ENCODE results near the gene EMSY.

Gene EMSY

GRCh38 chr11:76551400-76551799, 106.6 kb downstream of the EMSY start:
- Histone ChIP-seq H3K36me3 (ENCODE audit: control insufficient read depth in 2 of 2, insufficient read depth in 2 of 2, low read length in 2 of 2) (peaks cover 2 to 9% of the 10 kb centered on the region in 2 donors), H3K27me3 (ENCODE audit: control insufficient read depth in 2 of 2, insufficient read depth in 2 of 2, low read length in 2 of 2) (no peaks in the 10 kb centered on the region), H3K9me3 (ENCODE audit: control insufficient read depth in 2 of 2, low read length in 2 of 2) (no peaks in the 10 kb centered on the region), H3K4me3 (ENCODE audit: low read length in 2 of 2) (no peak overlapping the region), H3K9ac (ENCODE audit: low read depth in 1 of 2, low read length in 2 of 2) (no peak overlapping the region), H3K4me1 (ENCODE audit: control insufficient read depth in 2 of 2, insufficient read depth in 2 of 2, low read length in 2 of 2) (peaks cover 7 to 18% of the 10 kb centered on the region in 2 donors), H3K27ac (ENCODE audit: low read depth in 2 of 2, low read length in 2 of 2) (no peak overlapping the region)

- Histone ChIP-seq H3K4me3 (ENCODE audit: low read length in 2 of 2) (no peak overlapping the region), H3K4me1 (ENCODE audit: control insufficient read depth in 2 of 2, insufficient read depth in 2 of 2, low read length in 2 of 2) (peaks cover 7 to 18% of the 10 kb centered on the region in 2 donors), H3K9ac (ENCODE audit: low read depth in 1 of 2, low read length in 2 of 2) (no peak overlapping the region), H3K36me3 (ENCODE audit: control insufficient read depth in 2 of 2, insufficient read depth in 2 of 2, low read length in 2 of 2) (peaks cover 2 to 5% of the 10 kb centered on the region in 2 donors), H3K27me3 (ENCODE audit: control insufficient read depth in 2 of 2, insufficient read depth in 2 of 2, low read length in 2 of 2) (no peaks in the 10 kb centered on the region), H3K27ac (ENCODE audit: low read depth in 2 of 2, low read length in 2 of 2) (peak overlapping the region in 1 of 2 donors; percentile 61), H3K9me3 (ENCODE audit: control insufficient read depth in 2 of 2, low read length in 2 of 2) (no peaks in the 10 kb centered on the region)
These were observed 108.2 kb downstream of the EMSY start for GRCh38 chr11:76552987-76553386.

GRCh38 chr11:76553554-76554476, 109.0 kb downstream of the EMSY start:
- H3K9me3 ChIP-seq (ENCODE audit: control insufficient read depth in 2 of 2, low read length in 2 of 2): no peaks in the 10 kb centered on the region
- peaks cover 0 to 2% of the 10 kb centered on the region in 2 donors for H3K36me3 ChIP-seq (ENCODE audit: control insufficient read depth in 2 of 2, insufficient read depth in 2 of 2, low read length in 2 of 2)
- H3K9ac ChIP-seq (ENCODE audit: low read depth in 1 of 2, low read length in 2 of 2): no peak overlapping the region
- peaks cover 7 to 18% of the 10 kb centered on the region in 2 donors for H3K4me1 ChIP-seq (ENCODE audit: control insufficient read depth in 2 of 2, insufficient read depth in 2 of 2, low read length in 2 of 2)
- no peaks in the 10 kb centered on the region for H3K27me3 ChIP-seq (ENCODE audit: control insufficient read depth in 2 of 2, insufficient read depth in 2 of 2, low read length in 2 of 2)
- peak overlapping the region; percentile 61 to 62 for H3K27ac ChIP-seq (ENCODE audit: low read depth in 2 of 2, low read length in 2 of 2)
- H3K4me3 ChIP-seq (ENCODE audit: low read length in 2 of 2): peak overlapping the region in 1 of 2 donors; percentile 46

- H3K4me1 ChIP-seq (ENCODE audit: control insufficient read depth in 2 of 2, insufficient read depth in 2 of 2, low read length in 2 of 2): peaks cover 7 to 18% of the 10 kb centered on the region in 2 donors
- H3K9me3 ChIP-seq (ENCODE audit: control insufficient read depth in 2 of 2, low read length in 2 of 2): no peaks in the 10 kb centered on the region
- H3K36me3 ChIP-seq (ENCODE audit: control insufficient read depth in 2 of 2, insufficient read depth in 2 of 2, low read length in 2 of 2): peaks cover 0 to 2% of the 10 kb centered on the region in 2 donors
- no peak overlapping the region for H3K4me3 ChIP-seq (ENCODE audit: low read length in 2 of 2)
- peak overlapping the region; percentile 61 to 62 for H3K27ac ChIP-seq (ENCODE audit: low read depth in 2 of 2, low read length in 2 of 2)
- no peaks in the 10 kb centered on the region for H3K27me3 ChIP-seq (ENCODE audit: control insufficient read depth in 2 of 2, insufficient read depth in 2 of 2, low read length in 2 of 2)
- H3K9ac ChIP-seq (ENCODE audit: low read depth in 1 of 2, low read length in 2 of 2): no peak overlapping the region
These were observed 109.9 kb downstream of the EMSY start for GRCh38 chr11:76554767-76555166.

- H3K9me3 ChIP-seq (ENCODE audit: control insufficient read depth in 2 of 2, low read length in 2 of 2): no peaks in the 10 kb centered on the region
- no peak overlapping the region for H3K9ac ChIP-seq (ENCODE audit: low read depth in 1 of 2, low read length in 2 of 2)
- H3K4me1 ChIP-seq (ENCODE audit: control insufficient read depth in 2 of 2, insufficient read depth in 2 of 2, low read length in 2 of 2): peaks cover 7 to 18% of the 10 kb centered on the region in 2 donors
- no peak overlapping the region for H3K27ac ChIP-seq (ENCODE audit: low read depth in 2 of 2, low read length in 2 of 2)
- H3K4me3 ChIP-seq (ENCODE audit: low read length in 2 of 2): no peak overlapping the region
- H3K27me3 ChIP-seq (ENCODE audit: control insufficient read depth in 2 of 2, insufficient read depth in 2 of 2, low read length in 2 of 2): no peaks in the 10 kb centered on the region
- no peaks in the 10 kb centered on the region for H3K36me3 ChIP-seq (ENCODE audit: control insufficient read depth in 2 of 2, insufficient read depth in 2 of 2, low read length in 2 of 2)
These were observed 112.6 kb downstream of the EMSY start for GRCh38 chr11:76557466-76557865.

GRCh38 chr11:76558473-76558872, 113.7 kb downstream of the EMSY start:
- Histone ChIP-seq H3K27ac (ENCODE audit: low read depth in 2 of 2, low read length in 2 of 2) (no peak overlapping the region), H3K4me1 (ENCODE audit: control insufficient read depth in 2 of 2, insufficient read depth in 2 of 2, low read length in 2 of 2) (peaks cover 7 to 18% of the 10 kb centered on the region in 2 donors), H3K9me3 (ENCODE audit: control insufficient read depth in 2 of 2, low read length in 2 of 2) (no peaks in the 10 kb centered on the region), H3K36me3 (ENCODE audit: control insufficient read depth in 2 of 2, insufficient read depth in 2 of 2, low read length in 2 of 2) (no peaks in the 10 kb centered on the region), H3K27me3 (ENCODE audit: control insufficient read depth in 2 of 2, insufficient read depth in 2 of 2, low read length in 2 of 2) (no peaks in the 10 kb centered on the region), H3K4me3 (ENCODE audit: low read length in 2 of 2) (no peak overlapping the region), H3K9ac (ENCODE audit: low read depth in 1 of 2, low read length in 2 of 2) (no peak overlapping the region)

- no peak overlapping the region for H3K27ac ChIP-seq (ENCODE audit: low read depth in 2 of 2, low read length in 2 of 2)
- H3K36me3 ChIP-seq (ENCODE audit: control insufficient read depth in 2 of 2, insufficient read depth in 2 of 2, low read length in 2 of 2): no peaks in the 10 kb centered on the region
- no peaks in the 10 kb centered on the region for H3K27me3 ChIP-seq (ENCODE audit: control insufficient read depth in 2 of 2, insufficient read depth in 2 of 2, low read length in 2 of 2)
- H3K9me3 ChIP-seq (ENCODE audit: control insufficient read depth in 2 of 2, low read length in 2 of 2): no peaks in the 10 kb centered on the region
- H3K4me1 ChIP-seq (ENCODE audit: control insufficient read depth in 2 of 2, insufficient read depth in 2 of 2, low read length in 2 of 2): peaks cover 7 to 13% of the 10 kb centered on the region in 2 donors
- H3K4me3 ChIP-seq (ENCODE audit: low read length in 2 of 2): no peak overlapping the region
- H3K9ac ChIP-seq (ENCODE audit: low read depth in 1 of 2, low read length in 2 of 2): no peak overlapping the region
These were observed 114.1 kb downstream of the EMSY start for GRCh38 chr11:76558891-76559290.

GRCh38 chr11:76559346-76559745, 114.5 kb downstream of the EMSY start:
- no peaks in the 10 kb centered on the region for H3K27me3 ChIP-seq (ENCODE audit: control insufficient read depth in 2 of 2, insufficient read depth in 2 of 2, low read length in 2 of 2)
- H3K27ac ChIP-seq (ENCODE audit: low read depth in 2 of 2, low read length in 2 of 2): no peak overlapping the region
- H3K9me3 ChIP-seq (ENCODE audit: control insufficient read depth in 2 of 2, low read length in 2 of 2): no peaks in the 10 kb centered on the region
- H3K4me3 ChIP-seq (ENCODE audit: low read length in 2 of 2): no peak overlapping the region
- H3K9ac ChIP-seq (ENCODE audit: low read depth in 1 of 2, low read length in 2 of 2): no peak overlapping the region
- no peaks in the 10 kb centered on the region for H3K36me3 ChIP-seq (ENCODE audit: control insufficient read depth in 2 of 2, insufficient read depth in 2 of 2, low read length in 2 of 2)
- H3K4me1 ChIP-seq (ENCODE audit: control insufficient read depth in 2 of 2, insufficient read depth in 2 of 2, low read length in 2 of 2): peaks cover 5 to 10% of the 10 kb centered on the region in 2 donors

GRCh38 chr11:76560219-76560618, 115.4 kb downstream of the EMSY start:
- no peak overlapping the region for H3K9ac ChIP-seq (ENCODE audit: low read depth in 1 of 2, low read length in 2 of 2)
- peaks cover 0 to 1% of the 10 kb centered on the region in 2 donors for H3K4me1 ChIP-seq (ENCODE audit: control insufficient read depth in 2 of 2, insufficient read depth in 2 of 2, low read length in 2 of 2)
- no peaks in the 10 kb centered on the region for H3K9me3 ChIP-seq (ENCODE audit: control insufficient read depth in 2 of 2, low read length in 2 of 2)
- H3K4me3 ChIP-seq (ENCODE audit: low read length in 2 of 2): no peak overlapping the region
- H3K27me3 ChIP-seq (ENCODE audit: control insufficient read depth in 2 of 2, insufficient read depth in 2 of 2, low read length in 2 of 2): no peaks in the 10 kb centered on the region
- no peak overlapping the region for H3K27ac ChIP-seq (ENCODE audit: low read depth in 2 of 2, low read length in 2 of 2)
- H3K36me3 ChIP-seq (ENCODE audit: control insufficient read depth in 2 of 2, insufficient read depth in 2 of 2, low read length in 2 of 2): no peaks in the 10 kb centered on the region

- Histone ChIP-seq H3K27me3 (ENCODE audit: control insufficient read depth in 2 of 2, insufficient read depth in 2 of 2, low read length in 2 of 2) (no peaks in the 10 kb centered on the region), H3K4me1 (ENCODE audit: control insufficient read depth in 2 of 2, insufficient read depth in 2 of 2, low read length in 2 of 2) (no peaks in the 10 kb centered on the region), H3K27ac (ENCODE audit: low read depth in 2 of 2, low read length in 2 of 2) (no peak overlapping the region), H3K4me3 (ENCODE audit: low read length in 2 of 2) (no peak overlapping the region), H3K36me3 (ENCODE audit: control insufficient read depth in 2 of 2, insufficient read depth in 2 of 2, low read length in 2 of 2) (no peaks in the 10 kb centered on the region), H3K9me3 (ENCODE audit: control insufficient read depth in 2 of 2, low read length in 2 of 2) (no peaks in the 10 kb centered on the region), H3K9ac (ENCODE audit: low read depth in 1 of 2, low read length in 2 of 2) (no peak overlapping the region)
These were observed 116.4 kb downstream of the EMSY start for GRCh38 chr11:76561245-76561644.

Measured in mucosa of rectum (tissue), 2 donors.